Mammary epithelial cell (primary cell): ENCODE results near the gene APOC4.

ENCODE experiments used
- EZH2 ChIP-seq: IDR thresholded peaks from 2 replicates; pipeline ENCODE4 v1.6.1; 2012; ENCODE audit warnings: low read length, inconsistent platforms, borderline replicate concordance
- TF ChIP-seq, protein P1 (sequence below), 2 donors: IDR thresholded peaks in 1 of 2; conservative IDR thresholded peaks in 1 of 2; 2 replicates each; pipeline ENCODE4 v1.5.1; 2011 to 2012; ENCODE audit warnings: inconsistent platforms in 2 of 2, low read length in 2 of 2, mild to moderate bottlenecking in 2 of 2, control low read depth in 1 of 2, low read depth in 1 of 2; ENCODE audit not compliant: insufficient read depth in 1 of 2; ENCODE audit errors: extremely low read depth in 1 of 2

GRCh38 chr19:44954278-44954648 is 12.2 kb downstream of the APOC4 start:
- TF ChIP-seq, protein P1, sequence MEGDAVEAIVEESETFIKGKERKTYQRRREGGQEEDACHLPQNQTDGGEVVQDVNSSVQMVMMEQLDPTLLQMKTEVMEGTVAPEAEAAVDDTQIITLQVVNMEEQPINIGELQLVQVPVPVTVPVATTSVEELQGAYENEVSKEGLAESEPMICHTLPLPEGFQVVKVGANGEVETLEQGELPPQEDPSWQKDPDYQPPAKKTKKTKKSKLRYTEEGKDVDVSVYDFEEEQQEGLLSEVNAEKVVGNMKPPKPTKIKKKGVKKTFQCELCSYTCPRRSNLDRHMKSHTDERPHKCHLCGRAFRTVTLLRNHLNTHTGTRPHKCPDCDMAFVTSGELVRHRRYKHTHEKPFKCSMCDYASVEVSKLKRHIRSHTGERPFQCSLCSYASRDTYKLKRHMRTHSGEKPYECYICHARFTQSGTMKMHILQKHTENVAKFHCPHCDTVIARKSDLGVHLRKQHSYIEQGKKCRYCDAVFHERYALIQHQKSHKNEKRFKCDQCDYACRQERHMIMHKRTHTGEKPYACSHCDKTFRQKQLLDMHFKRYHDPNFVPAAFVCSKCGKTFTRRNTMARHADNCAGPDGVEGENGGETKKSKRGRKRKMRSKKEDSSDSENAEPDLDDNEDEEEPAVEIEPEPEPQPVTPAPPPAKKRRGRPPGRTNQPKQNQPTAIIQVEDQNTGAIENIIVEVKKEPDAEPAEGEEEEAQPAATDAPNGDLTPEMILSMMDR (conservative IDR thresholded peaks at IDR 0.05 in 1 of 2, IDR thresholded peaks at IDR 0.05 in 1 of 2; ENCODE audit: extremely low read depth in 1 of 2, insufficient read depth in 1 of 2, low read depth in 1 of 2, low read length in 2 of 2) = no peak
- no peak for TF ChIP-seq EZH2
